ENCODE data around the gene CASP9.

CASP9 gene

DNA sequence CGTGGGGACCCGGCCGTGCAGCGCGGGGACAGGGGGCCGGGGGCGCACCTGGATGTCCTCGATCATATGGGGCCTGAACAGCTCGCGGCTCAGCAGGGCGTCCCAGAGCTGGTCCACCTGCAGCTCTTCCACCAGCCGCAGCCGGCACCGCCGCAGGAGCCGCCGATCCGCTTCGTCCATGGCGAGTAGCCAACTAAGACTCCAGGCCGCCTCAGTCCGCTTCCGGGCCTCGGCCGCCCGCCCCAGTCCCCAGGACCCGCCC lies at the start of gene CASP9:
Gene CASP9 (minus strand): TSS at position 195 of the 262 bp plus-strand sequence. CDS start 15 bp downstream, at position 180.
- DNase-seq (ENCODE audit: low read depth in 2 of 2, low spot score in 1 of 2): no peak

- no peak for DNase-seq (ENCODE audit: low read depth in 2 of 2, low spot score in 1 of 2)
Observed at GRCh38 chr1:15573477-15573876, 49.5 kb upstream of the CASP9 start.

GRCh38 chr1:15571266-15571665 lies 47.3 kb upstream of the CASP9 start:
- DNase-seq (ENCODE audit: low read depth in 2 of 2, low spot score in 1 of 2): no peak

GRCh38 chr1:15570861-15571260 lies 46.8 kb upstream of the CASP9 start:
- DNase-seq (ENCODE audit: low read depth in 2 of 2, low spot score in 1 of 2): no peak

DNA sequence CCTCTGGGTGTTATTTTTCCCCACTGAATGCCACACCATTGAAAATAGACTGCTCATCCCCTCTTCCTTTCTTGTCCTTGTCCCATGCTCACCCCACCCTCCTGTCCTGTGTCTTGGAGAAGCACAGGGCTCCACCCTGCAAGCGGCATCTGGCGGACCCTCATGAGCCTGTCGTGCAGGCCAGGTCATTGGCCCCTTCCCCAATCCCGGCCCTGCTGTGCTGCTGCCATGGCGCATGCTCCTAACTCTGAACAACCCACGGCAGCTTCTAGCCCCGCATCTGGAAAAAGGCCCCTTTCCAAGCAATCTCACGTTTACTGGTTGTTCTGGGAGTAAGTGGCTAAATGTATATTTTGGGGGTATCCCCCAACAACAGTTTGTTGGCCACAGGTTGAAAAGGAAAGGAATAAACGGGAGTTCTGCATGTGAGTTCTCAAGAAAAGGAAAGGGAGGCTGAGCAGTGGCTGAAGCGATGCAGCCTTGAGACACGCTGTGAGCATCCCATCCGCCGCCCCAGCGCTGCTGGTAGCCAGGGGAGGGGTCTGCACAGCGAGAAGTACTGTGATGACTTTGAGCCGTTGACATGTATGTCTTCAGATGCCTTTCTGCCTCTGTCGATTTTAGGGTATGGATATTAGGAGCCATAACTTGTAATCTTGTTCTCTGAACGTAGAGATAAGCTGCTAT lies 44.5 kb upstream of the CASP9 start:
- DNase-seq (ENCODE audit: low read depth in 2 of 2, low spot score in 1 of 2): no peak

GRCh38 chr1:15559189-15559810 lies 35.3 kb upstream of the CASP9 start:
- no peak for DNase-seq (ENCODE audit: low read depth in 2 of 2, low spot score in 1 of 2)

- no peak for DNase-seq (ENCODE audit: low read depth in 2 of 2, low spot score in 1 of 2)
Observed at GRCh38 chr1:15558516-15558915, 34.5 kb upstream of the CASP9 start.

- no peak for DNase-seq (ENCODE audit: low read depth in 2 of 2, low spot score in 1 of 2)
Observed at GRCh38 chr1:15557594-15557993, 33.6 kb upstream of the CASP9 start.

GRCh38 chr1:15557008-15557407 lies 33.0 kb upstream of the CASP9 start:
- no peak for DNase-seq (ENCODE audit: low read depth in 2 of 2, low spot score in 1 of 2)

DNA sequence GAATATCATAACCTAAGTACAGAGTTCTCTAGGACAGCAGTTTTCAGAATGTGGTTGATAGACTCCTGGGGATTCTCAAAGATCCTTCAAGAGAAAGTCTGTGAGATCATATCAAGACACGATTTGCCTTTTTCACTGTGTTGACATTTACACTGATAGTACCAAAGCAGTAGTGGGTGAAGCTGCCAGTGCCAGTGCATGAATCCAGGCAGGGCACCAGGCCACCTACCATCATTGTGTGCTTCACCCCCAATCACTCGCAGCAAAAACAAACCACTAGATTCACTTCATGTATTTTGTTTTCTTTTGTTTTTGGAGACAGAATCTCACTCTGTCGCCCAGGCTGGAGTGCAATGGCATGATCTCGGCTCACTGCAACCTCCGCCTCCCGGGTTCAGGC lies 26.6 kb upstream of the CASP9 start:
- DNase-seq (ENCODE audit: low read depth in 2 of 2, low spot score in 1 of 2): no peak

DNA sequence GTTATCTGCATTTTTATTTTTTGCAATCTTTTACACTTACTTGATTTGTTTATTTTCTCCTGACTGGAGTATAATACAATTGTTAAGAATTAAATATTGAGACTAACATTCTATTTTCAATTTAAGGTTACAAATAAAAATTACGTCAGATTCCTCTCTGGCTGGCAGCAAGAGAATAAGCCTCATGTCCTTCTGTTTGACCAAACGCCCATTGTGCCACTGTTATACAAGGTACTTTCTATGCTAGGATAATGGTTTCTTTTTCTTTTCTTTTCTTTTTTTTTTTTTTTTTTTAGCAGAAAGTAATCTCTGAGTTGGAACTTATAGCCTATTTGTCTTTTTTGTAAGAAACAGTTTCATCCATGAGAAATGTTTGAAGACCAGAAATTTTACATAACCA lies 22.6 kb upstream of the CASP9 start:
- no peak for DNase-seq (ENCODE audit: low read depth in 2 of 2, low spot score in 1 of 2)

- DNase-seq (ENCODE audit: low read depth in 2 of 2, low spot score in 1 of 2): no peak
Observed at GRCh38 chr1:15543589-15544568, 19.9 kb upstream of the CASP9 start.

DNA sequence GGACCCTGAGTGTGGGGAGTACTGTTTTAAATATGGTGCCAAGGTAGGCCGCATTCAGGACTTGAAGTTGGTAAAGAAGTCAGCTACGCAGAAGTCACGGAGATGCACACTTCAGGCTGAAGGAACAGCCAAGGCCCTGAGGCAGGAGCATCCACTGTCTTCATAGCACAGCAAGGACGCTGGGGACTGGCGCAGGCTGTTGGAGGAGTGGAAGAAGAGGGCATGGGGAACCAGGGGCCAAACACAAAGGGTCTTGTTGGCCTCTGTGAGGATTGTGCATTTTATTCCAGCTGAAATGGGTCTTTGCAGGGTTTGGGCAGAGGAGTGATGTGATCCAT lies 19.2 kb upstream of the CASP9 start:
- DNase-seq (ENCODE audit: low read depth in 2 of 2, low spot score in 1 of 2): no peak

DNA sequence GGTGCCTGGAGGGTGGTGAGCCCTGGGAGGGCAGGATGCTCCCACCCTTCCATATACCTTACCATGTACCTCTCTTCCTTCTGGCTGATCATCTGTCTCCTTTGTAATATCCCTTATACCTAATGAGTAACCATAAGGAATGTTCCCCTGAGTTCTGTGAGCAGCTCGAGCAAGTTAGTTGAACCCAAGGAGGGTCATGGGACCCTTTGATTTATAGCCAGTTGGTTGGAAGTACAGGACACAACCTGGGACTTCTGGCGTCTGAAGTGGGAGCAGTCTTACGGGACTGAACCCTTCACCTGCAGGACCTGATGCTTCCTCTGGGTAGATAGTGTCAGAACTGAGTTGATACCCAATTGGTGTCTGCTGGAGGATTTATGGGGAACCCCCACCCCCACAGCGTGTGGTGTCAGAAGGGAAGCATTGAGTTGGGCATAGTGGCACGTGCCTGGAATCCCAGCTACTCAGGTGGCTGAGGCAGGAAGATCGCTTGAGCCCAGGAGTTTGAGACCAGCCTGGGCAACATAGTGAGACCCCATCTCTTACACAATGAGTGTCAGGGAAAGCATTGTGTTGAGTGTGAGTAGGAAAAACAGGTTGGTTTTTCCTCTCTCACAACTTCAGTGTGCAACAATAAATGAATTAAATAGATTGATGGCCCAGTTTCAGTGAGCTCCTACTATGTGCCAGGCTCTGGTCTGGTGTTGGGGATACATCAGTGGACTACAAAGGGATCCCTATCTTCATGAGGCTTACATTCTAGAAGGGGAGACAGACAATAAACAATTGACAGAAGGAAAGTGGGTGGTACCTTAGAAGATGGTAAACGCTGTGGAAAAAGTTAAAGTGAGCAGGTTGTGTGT lies 18.6 kb upstream of the CASP9 start:
- no peak for DNase-seq (ENCODE audit: low read depth in 2 of 2, low spot score in 1 of 2)

DNA sequence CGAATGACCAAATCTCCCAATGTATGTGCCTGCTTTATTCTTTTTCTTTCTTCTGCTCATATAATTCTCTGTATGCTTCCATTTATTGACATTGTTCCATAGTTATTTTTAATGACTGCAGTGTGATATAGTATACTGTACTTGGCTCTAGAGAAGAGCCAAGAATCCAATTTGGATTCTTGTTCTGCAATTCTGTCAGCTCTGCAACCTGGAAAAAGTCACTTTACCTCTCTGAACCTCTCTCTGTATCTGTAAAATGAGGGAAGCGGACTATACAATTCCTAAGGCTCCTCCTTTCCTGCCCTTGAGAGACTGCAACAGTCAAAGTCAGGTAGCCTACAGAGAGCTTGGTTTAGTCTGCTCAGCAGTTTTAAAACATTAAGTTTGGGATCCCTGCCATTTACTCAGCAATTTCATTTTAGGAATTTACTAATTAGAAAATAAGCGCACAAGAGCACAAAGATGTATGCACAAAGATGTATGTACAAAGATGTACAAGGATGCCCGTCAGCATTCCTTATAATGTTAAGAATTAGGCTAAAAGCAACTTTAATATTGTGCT lies 17.3 kb upstream of the CASP9 start:
- DNase-seq (ENCODE audit: low read depth in 2 of 2, low spot score in 1 of 2): no peak

- DNase-seq (ENCODE audit: low read depth in 2 of 2, low spot score in 1 of 2): no peak
Observed at GRCh38 chr1:15540186-15540585, 16.2 kb upstream of the CASP9 start.

- DNase-seq (ENCODE audit: low read depth in 2 of 2, low spot score in 1 of 2): no peak
Observed at GRCh38 chr1:15538771-15539170, 14.8 kb upstream of the CASP9 start.

DNA sequence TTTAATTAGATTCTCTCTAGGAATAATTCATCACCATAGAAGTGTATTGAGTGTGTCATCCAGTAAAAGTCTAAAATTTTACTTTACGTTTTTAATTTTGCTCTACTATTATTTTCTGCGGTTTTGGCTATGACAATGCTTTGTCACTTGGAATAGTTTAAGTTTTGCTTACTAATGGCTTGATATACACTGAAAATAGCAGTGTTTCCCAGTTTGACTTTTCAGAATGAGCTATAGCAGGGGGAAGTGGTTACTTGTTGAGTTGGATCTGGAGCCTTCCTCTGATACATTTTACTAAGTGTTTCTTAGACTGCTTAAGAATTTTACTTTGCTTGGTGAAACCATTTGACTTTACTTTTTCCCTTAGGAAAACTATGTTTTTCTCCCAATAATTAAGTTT lies 7.7 kb upstream of the CASP9 start:
- no peak for DNase-seq (ENCODE audit: low read depth in 2 of 2, low spot score in 1 of 2)

- no peak for DNase-seq (ENCODE audit: low read depth in 2 of 2, low spot score in 1 of 2)
Observed at GRCh38 chr1:15531003-15531402, 7.0 kb upstream of the CASP9 start.

GRCh38 chr1:15526490-15527339 lies 2.7 kb upstream of the CASP9 start, which contains the start of gene DNAJC16:
Gene DNAJC16 (plus strand): TSS chr1:15526848. CDS start chr1:15529106, 2,258 bp downstream.
- DNase-seq (ENCODE audit: low read depth in 2 of 2, low spot score in 1 of 2): peak; percentile 90 to 97

Data from stimulated activated CD8-positive, alpha-beta memory T cell treated with anti-CD3 and anti-CD28 coated beads, Interleukin-4, amount 100 ng/mL, for 4 hours (primary cell).